NCI-H2196 treated with DMSO at 0.1 percent for 48 hours (cell line): ENCODE data around the gene ERGIC1.
"Not testable (repeated sequence)": the region's sequence is repeated elsewhere in the genome, so short reads cannot be mapped to it uniquely, and the experiment has no call there.

Experiments
- DNase-seq: peaks from one replicate; lab custom pipeline; 2025; ENCODE audit not compliant: unreplicated experiment; lab: John Stamatoyannopoulos, UW

The ERGIC1 gene

GRCh38 chr5:172800088-172800551, 33.9 kb upstream of the ERGIC1 start:
- DNase-seq = no peak

- no peak for DNase-seq
Observed at GRCh38 chr5:172801179-172801671, 32.8 kb upstream of the ERGIC1 start.

- no peak for DNase-seq
Observed at GRCh38 chr5:172802112-172802511, 31.9 kb upstream of the ERGIC1 start.

GRCh38 chr5:172802567-172803176, 31.4 kb upstream of the ERGIC1 start:
- no peak for DNase-seq

GRCh38 chr5:172805018-172805683, 28.9 kb upstream of the ERGIC1 start:
- no peak for DNase-seq

GRCh38 chr5:172805736-172806255, 28.3 kb upstream of the ERGIC1 start:
- DNase-seq = no peak

GRCh38 chr5:172806897-172807672, 27.0 kb upstream of the ERGIC1 start:
- no peak for DNase-seq

GRCh38 chr5:172807766-172808311, 26.2 kb upstream of the ERGIC1 start:
- DNase-seq = no peak

- no peak for DNase-seq
Observed at GRCh38 chr5:172809774-172810173, 24.3 kb upstream of the ERGIC1 start.

GRCh38 chr5:172810996-172811395, 23.1 kb upstream of the ERGIC1 start:
- not testable (repeated sequence) for DNase-seq

GRCh38 chr5:172815631-172816030, 18.4 kb upstream of the ERGIC1 start:
- DNase-seq = no peak

- no peak for DNase-seq
Observed at GRCh38 chr5:172816925-172817562, 17.0 kb upstream of the ERGIC1 start.

GRCh38 chr5:172817664-172818063, 16.4 kb upstream of the ERGIC1 start:
- no peak for DNase-seq

GRCh38 chr5:172818081-172818480, 16.0 kb upstream of the ERGIC1 start:
- no peak for DNase-seq

GRCh38 chr5:172819569-172819968, 14.5 kb upstream of the ERGIC1 start:
- no peak for DNase-seq

GRCh38 chr5:172820046-172820767, 13.8 kb upstream of the ERGIC1 start:
- DNase-seq = no peak

- DNase-seq = no peak
Observed at GRCh38 chr5:172821340-172821985, 12.6 kb upstream of the ERGIC1 start.

- no peak for DNase-seq
Observed at GRCh38 chr5:172823840-172824362, 10.2 kb upstream of the ERGIC1 start.

GRCh38 chr5:172825610-172826204, 8.3 kb upstream of the ERGIC1 start:
- DNase-seq = no peak
